Suprapubic skin (tissue), 4 donors: ENCODE results near the gene TRDN. TPM values are rescaled to one million over a fixed set of nuclear protein-coding genes. Genes with fewer than 3 reads are reported as not detected.

ENCODE experiments used
- DNase-seq, 2 donors: peaks; one replicate each; pipeline ENCODE4 v3.0.0-alpha.2; 2019; ENCODE audit warnings: low spot score in 2 of 2
- H3K27ac ChIP-seq: fragments of 200-600 bp; sonication (generic); one replicate; pipeline ENCODE4 v1.5.1; 2019
- H3K27me3 ChIP-seq: fragments of 200-600 bp; sonication (generic); one replicate; pipeline ENCODE4 v1.5.1; 2019
- H3K36me3 ChIP-seq: fragments of 200-600 bp; sonication (generic); one replicate; pipeline ENCODE4 v1.5.1; 2019
- H3K4me1 ChIP-seq: fragments of 200-600 bp; sonication (generic); one replicate; pipeline ENCODE4 v1.5.1; 2019
- H3K4me3 ChIP-seq: fragments of 200-600 bp; sonication (generic); one replicate; pipeline ENCODE4 v1.5.1; 2019; ENCODE audit warnings: mild to moderate bottlenecking
- H3K9me3 ChIP-seq: fragments of 200-600 bp; sonication (generic); one replicate; pipeline ENCODE4 v1.5.1; 2019
- CTCF ChIP-seq, 2 donors: fragments of 200-600 bp in 1 of 2; fragments of 450-650 bp in 1 of 2; sonication (generic) in 1 of 2; IDR thresholded peaks; one replicate each; pipeline ENCODE4 v1.5.1; 2016 to 2019; ENCODE audit warnings: antibody characterized with exemption in 2 of 2, mild to moderate bottlenecking in 1 of 2, moderate library complexity in 1 of 2
- EP300 ChIP-seq: sonication (generic); formaldehyde crosslinking; IDR thresholded peaks from one replicate; pipeline ENCODE4 v1.6.1; 2017; ENCODE audit warnings: antibody characterized with exemption
- POLR2A ChIP-seq, 2 donors: fragments of 450-650 bp; IDR thresholded peaks; one replicate each; pipeline ENCODE4 v1.6.1; 2017; ENCODE audit warnings: antibody characterized with exemption in 2 of 2, mild to moderate bottlenecking in 2 of 2, moderate library complexity in 2 of 2
- POLR2AphosphoS5 ChIP-seq, 3 donors: sonication (generic); formaldehyde crosslinking; IDR thresholded peaks; one replicate each; pipeline ENCODE4 v1.6.1; 2017; ENCODE audit warnings: antibody characterized with exemption in 3 of 3
- WGBS: methylation state at CpG from one replicate; pipeline ENCODE4 v1.1.5; 2018; 5-methylcytosine and 5-hydroxymethylcytosine counted together
- total RNA-seq, 4 donors: library from RNA; depleted of rRNA; stranded (reverse); fragments of >200 nt; gene quantifications; one replicate each; pipeline ENCODE4 v1.1.0, GENCODE V29; 2016

The TRDN gene
- total RNA-seq, 4 donors from 2014 or later = not detected

DNA sequence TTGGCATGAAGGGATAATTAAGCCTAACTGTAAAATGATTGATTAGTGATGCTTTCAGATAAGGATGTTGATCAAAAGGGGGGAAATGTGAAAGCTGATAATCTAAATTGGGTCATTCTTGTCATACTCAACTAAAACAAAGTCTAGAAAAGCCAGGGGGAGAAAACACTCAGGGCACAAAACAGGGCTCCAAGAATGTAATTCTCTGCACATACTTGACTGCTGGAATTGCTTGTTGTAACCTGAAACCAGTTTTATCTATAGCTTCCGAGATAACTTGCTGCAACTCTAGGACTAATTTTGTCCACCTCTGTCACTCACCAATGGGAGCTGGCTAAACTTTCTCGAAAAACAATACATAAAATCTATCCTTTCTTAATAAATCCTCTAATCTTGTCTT lies 330.4 kb downstream of the TRDN start:
- Histone ChIP-seq H3K4me1 (no peaks in the 10 kb centered on the region), H3K27ac (no peak overlapping the region), H3K9me3 (no peaks in the 10 kb centered on the region), H3K36me3 (no peaks in the 10 kb centered on the region), H3K4me3 (no peak overlapping the region), H3K27me3 (no peaks in the 10 kb centered on the region)
- 31% methylated on average over 2 of the region's 2 CpGs for WGBS
- TF ChIP-seq CTCF (IDR thresholded peaks at IDR 0.05) = no peak
- TF ChIP-seq POLR2AphosphoS5 (IDR thresholded peaks at IDR 0.05) = no peak
- TF ChIP-seq POLR2A (IDR thresholded peaks at IDR 0.05) = no peak
- TF ChIP-seq EP300 = no peak
- DNase-seq = no peak

- no peaks in the 10 kb centered on the region for H3K27me3 ChIP-seq
- TF ChIP-seq POLR2AphosphoS5 (IDR thresholded peaks at IDR 0.05) = no peak
- no peak for TF ChIP-seq EP300
- no peak for TF ChIP-seq POLR2A (IDR thresholded peaks at IDR 0.05)
- no peaks in the 10 kb centered on the region for H3K9me3 ChIP-seq
- WGBS = 97% methylated on average over 8 of the region's 8 CpGs
- H3K4me1 ChIP-seq = no peaks in the 10 kb centered on the region
- H3K36me3 ChIP-seq = no peaks in the 10 kb centered on the region
- no peak overlapping the region for H3K4me3 ChIP-seq
- H3K27ac ChIP-seq = no peak overlapping the region
- no peak for DNase-seq
Measured at GRCh38 chr6:123295672-123296071, 341.1 kb downstream of the TRDN start.

- H3K9me3 ChIP-seq = no peaks in the 10 kb centered on the region
- no peaks in the 10 kb centered on the region for H3K36me3 ChIP-seq
- TF ChIP-seq POLR2A (IDR thresholded peaks at IDR 0.05) = no peak
- TF ChIP-seq CTCF (IDR thresholded peaks at IDR 0.05) = no peak
- no peak for TF ChIP-seq POLR2AphosphoS5 (IDR thresholded peaks at IDR 0.05)
- TF ChIP-seq EP300 = no peak
- no peak overlapping the region for H3K4me3 ChIP-seq
- no peak overlapping the region for H3K27ac ChIP-seq
- no peaks in the 10 kb centered on the region for H3K4me1 ChIP-seq
- DNase-seq = no peak
- WGBS = 100% methylated on average over 1 of the region's 1 CpG
- no peaks in the 10 kb centered on the region for H3K27me3 ChIP-seq
Measured at GRCh38 chr6:123295181-123295580, 341.6 kb downstream of the TRDN start.

DNA sequence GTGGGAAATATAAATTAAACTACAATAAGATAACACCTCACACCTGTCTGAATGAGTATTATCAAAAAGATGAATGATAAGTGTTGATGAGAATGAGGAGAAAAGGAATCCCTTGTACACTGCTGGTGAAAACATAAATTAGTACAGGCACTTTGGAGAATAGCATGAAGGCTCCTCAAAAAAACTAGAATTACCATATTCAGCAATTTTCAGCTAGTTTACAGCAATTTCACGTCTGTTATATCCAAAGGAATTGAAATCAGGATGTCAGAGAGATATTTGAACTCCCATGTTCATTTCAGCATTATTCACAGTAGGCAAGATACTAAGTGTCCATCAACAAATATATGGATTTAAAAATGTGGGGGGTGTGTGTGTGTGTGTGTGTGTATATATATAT lies 348.1 kb downstream of the TRDN start:
- Histone ChIP-seq H3K9me3 (peaks cover 5% of the 10 kb centered on the region), H3K4me3 (no peak overlapping the region), H3K27ac (no peak overlapping the region), H3K4me1 (no peaks in the 10 kb centered on the region), H3K36me3 (no peaks in the 10 kb centered on the region), H3K27me3 (no peaks in the 10 kb centered on the region)
- WGBS = 32% methylated on average over 1 of the region's 1 CpG
- DNase-seq = no peak
- no peak for TF ChIP-seq POLR2AphosphoS5 (IDR thresholded peaks at IDR 0.05)
- no peak for TF ChIP-seq POLR2A (IDR thresholded peaks at IDR 0.05)
- TF ChIP-seq EP300 = no peak
- no peak for TF ChIP-seq CTCF (IDR thresholded peaks at IDR 0.05)

DNA sequence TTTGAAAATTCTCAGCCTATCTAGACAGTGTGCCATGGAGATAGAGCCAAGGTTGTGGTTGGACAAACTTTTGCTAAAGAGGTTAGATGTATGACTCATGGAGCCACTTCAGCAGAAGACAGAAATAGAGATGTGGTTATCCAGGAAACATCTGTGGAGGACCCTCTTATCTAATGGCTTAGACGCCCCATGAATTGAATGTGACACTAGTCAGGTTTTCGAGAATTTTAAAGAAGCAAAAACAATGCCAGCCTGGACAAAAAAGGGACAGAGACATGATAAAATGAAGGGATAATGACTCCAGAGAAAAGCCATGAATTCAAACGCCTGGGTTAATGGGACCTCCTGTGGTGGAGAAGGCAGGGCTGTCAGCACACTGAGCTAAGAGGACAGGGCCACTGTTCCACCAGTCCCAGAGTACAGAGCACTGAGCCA lies 360.2 kb downstream of the TRDN start:
- Histone ChIP-seq H3K36me3 (no peaks in the 10 kb centered on the region), H3K27ac (no peak overlapping the region), H3K27me3 (no peaks in the 10 kb centered on the region), H3K9me3 (no peaks in the 10 kb centered on the region), H3K4me3 (no peak overlapping the region), H3K4me1 (no peaks in the 10 kb centered on the region)
- WGBS = 51% methylated on average over 3 of the region's 3 CpGs
- TF ChIP-seq POLR2A (IDR thresholded peaks at IDR 0.05) (no peak), POLR2AphosphoS5 (IDR thresholded peaks at IDR 0.05) (no peak), CTCF (IDR thresholded peaks at IDR 0.05) (no peak), EP300 (no peak)
- no peak for DNase-seq

DNA sequence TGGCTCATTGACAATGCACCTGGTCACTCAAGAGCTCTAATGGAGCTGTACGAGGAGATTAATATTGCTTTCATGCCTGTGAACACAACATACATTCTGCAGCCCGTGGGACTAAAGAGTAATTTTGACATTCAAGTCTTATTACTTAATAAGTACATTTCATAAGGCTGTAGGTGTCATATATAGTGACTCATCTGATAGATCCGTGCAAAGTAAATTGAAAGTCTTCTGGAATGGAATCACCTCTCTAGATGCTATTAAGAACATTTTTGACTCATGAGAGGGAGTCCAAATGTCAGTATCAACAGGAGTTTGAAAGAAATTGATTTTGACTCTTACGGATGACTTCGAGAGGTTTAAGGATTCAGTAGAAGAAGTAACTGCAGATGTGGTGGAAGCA lies 372.8 kb downstream of the TRDN start:
- TF ChIP-seq POLR2AphosphoS5 (IDR thresholded peaks at IDR 0.05) = no peak
- no peak for TF ChIP-seq EP300
- TF ChIP-seq POLR2A (IDR thresholded peaks at IDR 0.05) = no peak
- no peak for TF ChIP-seq CTCF (IDR thresholded peaks at IDR 0.05)

More for the DNA sequence above, 372.8 kb downstream of the TRDN start:
- no peaks in the 10 kb centered on the region for H3K27me3 ChIP-seq
- DNase-seq = no peak
- H3K9me3 ChIP-seq = no peaks in the 10 kb centered on the region
- no peaks in the 10 kb centered on the region for H3K36me3 ChIP-seq
- H3K27ac ChIP-seq = no peak overlapping the region
- H3K4me1 ChIP-seq = no peaks in the 10 kb centered on the region
- 83% methylated on average over 5 of the region's 5 CpGs for WGBS
- no peak overlapping the region for H3K4me3 ChIP-seq
